Type B pancreatic cell (in vitro differentiated cells): ENCODE measurements around the gene SLC1A1. TPM values are rescaled to one million over a fixed set of nuclear protein-coding genes. Genes with fewer than 3 reads are reported as not detected.

Experiments used
- DNase-seq: peaks from one replicate; pipeline ENCODE4 v3.0.0; 2021; ENCODE audit warnings: mixed read lengths; ENCODE audit not compliant: unreplicated experiment; ENCODE audit errors: extremely low spot score
- H3K27ac Mint-ChIP-seq: 2 replicates; pipeline ENCODE4 v1.8.0; 2021; ENCODE audit warnings: mild to moderate bottlenecking, mixed read lengths
- H3K27me3 Mint-ChIP-seq: 2 replicates; pipeline ENCODE4 v1.8.0; 2021; ENCODE audit warnings: mixed read lengths
- H3K36me3 Mint-ChIP-seq: 2 replicates; pipeline ENCODE4 v1.8.0; 2021; ENCODE audit warnings: mixed read lengths
- H3K4me1 Mint-ChIP-seq: one replicate; pipeline ENCODE4 v1.8.0; 2021; ENCODE audit warnings: mixed read lengths; ENCODE audit not compliant: unreplicated experiment
- H3K4me3 Mint-ChIP-seq: 2 replicates; pipeline ENCODE4 v1.8.0; 2021; ENCODE audit warnings: mild to moderate bottlenecking, mixed read lengths
- H3K9me3 Mint-ChIP-seq: 2 replicates; pipeline ENCODE4 v1.8.0; 2021; ENCODE audit warnings: mixed read lengths
- total RNA-seq: library from RNA; stranded (reverse); gene quantifications from 2 replicates; pipeline ENCODE4 v1.2.1, GENCODE V29; 2021; ENCODE audit warnings: low replicate concordance
- TF ChIP-seq, protein P1 (sequence below): fragments of 200-600 bp; sonication (generic); conservative IDR thresholded peaks from 2 replicates; pipeline ENCODE4 v1.5.0; 2021; ENCODE audit warnings: antibody characterized with exemption, mild to moderate bottlenecking

Gene SLC1A1
- total RNA-seq, 1 donor from 2014 or later, result 6.0 TPM

DNA sequence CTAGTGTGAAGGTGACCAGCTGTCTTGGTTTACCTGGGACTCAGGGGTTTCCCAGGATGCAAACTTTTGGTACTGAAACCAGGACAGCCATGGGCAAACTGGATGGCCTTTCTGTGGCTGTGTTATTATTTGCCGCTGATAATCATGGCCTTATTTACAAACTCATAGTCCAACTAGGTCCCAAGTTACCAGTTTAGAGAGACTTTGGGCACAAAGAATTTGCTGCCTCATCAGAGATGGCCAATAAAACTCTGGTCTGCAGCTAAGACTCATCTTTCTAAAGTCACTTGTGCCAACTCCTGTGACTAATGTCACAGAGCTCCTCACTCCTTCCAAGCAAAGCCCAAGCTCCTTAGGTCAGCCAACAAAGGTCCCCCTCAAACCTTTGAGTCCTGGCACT, 124.4 kb downstream of the SLC1A1 start:
- peaks cover 5% of the 10 kb centered on the region for H3K9me3 Mint-ChIP-seq
- no peak for DNase-seq
- no peak overlapping the region for H3K27ac Mint-ChIP-seq
- H3K36me3 Mint-ChIP-seq, result peaks cover 3% of the 10 kb centered on the region
- H3K27me3 Mint-ChIP-seq, result no peaks in the 10 kb centered on the region
- TF ChIP-seq, protein P1, sequence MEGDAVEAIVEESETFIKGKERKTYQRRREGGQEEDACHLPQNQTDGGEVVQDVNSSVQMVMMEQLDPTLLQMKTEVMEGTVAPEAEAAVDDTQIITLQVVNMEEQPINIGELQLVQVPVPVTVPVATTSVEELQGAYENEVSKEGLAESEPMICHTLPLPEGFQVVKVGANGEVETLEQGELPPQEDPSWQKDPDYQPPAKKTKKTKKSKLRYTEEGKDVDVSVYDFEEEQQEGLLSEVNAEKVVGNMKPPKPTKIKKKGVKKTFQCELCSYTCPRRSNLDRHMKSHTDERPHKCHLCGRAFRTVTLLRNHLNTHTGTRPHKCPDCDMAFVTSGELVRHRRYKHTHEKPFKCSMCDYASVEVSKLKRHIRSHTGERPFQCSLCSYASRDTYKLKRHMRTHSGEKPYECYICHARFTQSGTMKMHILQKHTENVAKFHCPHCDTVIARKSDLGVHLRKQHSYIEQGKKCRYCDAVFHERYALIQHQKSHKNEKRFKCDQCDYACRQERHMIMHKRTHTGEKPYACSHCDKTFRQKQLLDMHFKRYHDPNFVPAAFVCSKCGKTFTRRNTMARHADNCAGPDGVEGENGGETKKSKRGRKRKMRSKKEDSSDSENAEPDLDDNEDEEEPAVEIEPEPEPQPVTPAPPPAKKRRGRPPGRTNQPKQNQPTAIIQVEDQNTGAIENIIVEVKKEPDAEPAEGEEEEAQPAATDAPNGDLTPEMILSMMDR, result no peak
- no peaks in the 10 kb centered on the region for H3K4me1 Mint-ChIP-seq
- H3K4me3 Mint-ChIP-seq, result no peak overlapping the region

DNA sequence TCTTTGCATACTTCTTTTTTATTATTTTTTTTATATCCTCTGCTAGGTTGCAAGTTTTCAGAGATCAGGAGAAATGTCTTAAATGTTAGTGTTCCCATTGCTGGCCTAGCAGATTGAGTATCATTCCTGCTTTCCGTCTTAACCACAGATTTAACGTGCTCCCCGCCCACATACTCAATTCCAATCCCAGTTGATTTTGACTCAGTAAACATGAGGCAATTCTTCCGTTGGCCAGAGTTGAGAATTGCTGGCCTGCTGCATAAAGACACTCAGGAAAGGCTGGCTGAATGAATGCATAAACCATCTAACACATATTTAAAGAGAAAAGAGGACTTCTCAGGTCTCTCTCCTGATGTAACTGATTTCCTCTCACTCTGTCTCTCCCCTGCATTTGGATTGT, 125.0 kb downstream of the SLC1A1 start:
- no peaks in the 10 kb centered on the region for H3K27me3 Mint-ChIP-seq
- no peak overlapping the region for H3K4me3 Mint-ChIP-seq
- peaks cover 7% of the 10 kb centered on the region for H3K9me3 Mint-ChIP-seq
- H3K4me1 Mint-ChIP-seq, result peaks cover 2% of the 10 kb centered on the region
- H3K27ac Mint-ChIP-seq, result no peak overlapping the region
- H3K36me3 Mint-ChIP-seq, result peaks cover 5% of the 10 kb centered on the region
- no peak for DNase-seq
- TF ChIP-seq, protein P1, result no peak

DNA sequence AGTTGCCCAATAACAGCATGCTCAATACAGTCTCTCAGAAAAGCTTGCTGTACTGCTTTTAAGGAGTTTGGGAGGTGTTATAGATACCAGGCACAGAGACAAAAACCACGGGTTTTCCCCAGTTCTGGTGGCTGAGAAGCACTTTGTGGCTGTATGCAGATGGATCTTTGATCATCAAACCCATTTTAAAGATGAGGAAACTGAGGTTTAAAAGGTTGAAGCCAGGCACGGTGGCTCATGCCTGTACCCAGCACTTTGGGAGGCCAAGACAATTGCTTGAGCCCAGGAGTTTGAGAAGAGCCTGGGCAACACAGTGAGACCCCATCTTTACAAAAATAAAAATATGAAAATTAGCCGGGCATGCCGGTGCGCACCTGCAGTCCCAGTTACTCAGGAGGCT, 125.5 kb downstream of the SLC1A1 start:
- no peak overlapping the region for H3K27ac Mint-ChIP-seq
- peaks cover 8% of the 10 kb centered on the region for H3K36me3 Mint-ChIP-seq
- H3K4me1 Mint-ChIP-seq, result peaks cover 8% of the 10 kb centered on the region

DNA sequence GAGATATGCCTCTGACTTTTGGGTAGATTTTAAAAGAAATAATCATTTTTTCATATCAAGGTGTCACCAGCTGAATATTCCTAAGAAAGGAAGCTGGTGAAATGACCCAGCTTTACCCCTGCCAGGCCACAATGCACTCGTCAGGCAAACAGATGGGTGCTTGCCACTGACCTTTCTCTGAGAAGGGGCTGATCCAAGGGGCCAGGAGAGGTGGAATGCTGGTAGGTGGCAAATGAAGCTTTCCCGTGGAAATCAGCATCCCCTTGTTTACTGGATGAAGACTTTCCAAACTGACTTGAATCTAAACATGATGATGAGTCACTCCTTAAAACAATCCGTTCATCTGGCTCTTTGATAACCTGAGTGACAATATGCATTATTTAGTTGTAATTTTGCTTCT, 127.5 kb downstream of the SLC1A1 start:
- H3K4me1 Mint-ChIP-seq, result peaks cover 8% of the 10 kb centered on the region
- no peak overlapping the region for H3K27ac Mint-ChIP-seq
- TF ChIP-seq, protein P1, result no peak
- H3K4me3 Mint-ChIP-seq, result no peak overlapping the region
- H3K36me3 Mint-ChIP-seq, result peaks cover 8% of the 10 kb centered on the region
- H3K9me3 Mint-ChIP-seq, result peaks cover 8% of the 10 kb centered on the region
- H3K27me3 Mint-ChIP-seq, result no peaks in the 10 kb centered on the region
- DNase-seq, result no peak

More for the DNA sequence above, 125.5 kb downstream of the SLC1A1 start:
- no peak overlapping the region for H3K4me3 Mint-ChIP-seq
- no peaks in the 10 kb centered on the region for H3K27me3 Mint-ChIP-seq
- DNase-seq, result no peak
- TF ChIP-seq, protein P1, result no peak
- peaks cover 8% of the 10 kb centered on the region for H3K9me3 Mint-ChIP-seq

DNA sequence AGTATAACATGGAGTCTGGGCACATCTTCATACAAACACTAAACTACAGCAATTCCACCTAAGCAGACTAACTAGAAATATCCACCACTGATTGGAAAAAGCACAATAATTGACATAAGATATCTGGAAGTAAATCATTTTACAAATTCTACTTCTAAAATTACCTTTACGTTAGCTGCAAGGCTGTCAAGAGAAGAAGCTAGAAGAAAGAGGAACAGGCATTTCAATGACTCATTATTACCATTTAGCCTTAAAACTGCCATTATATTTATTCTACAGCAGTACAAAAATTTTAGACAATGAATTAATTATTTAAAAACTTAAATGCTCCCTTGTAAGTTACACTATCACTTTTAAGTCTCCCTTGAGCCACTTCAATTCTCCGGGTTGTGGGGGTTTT, 128.4 kb downstream of the SLC1A1 start:
- no peak overlapping the region for H3K4me3 Mint-ChIP-seq
- no peak overlapping the region for H3K27ac Mint-ChIP-seq

More for the DNA sequence above, 128.4 kb downstream of the SLC1A1 start:
- TF ChIP-seq, protein P1, result no peak
- H3K36me3 Mint-ChIP-seq, result peaks cover 8% of the 10 kb centered on the region
- H3K27me3 Mint-ChIP-seq, result no peaks in the 10 kb centered on the region
- peaks cover 8% of the 10 kb centered on the region for H3K4me1 Mint-ChIP-seq
- H3K9me3 Mint-ChIP-seq, result peaks cover 8% of the 10 kb centered on the region
- DNase-seq, result no peak
